ENCODE data around the gene FAM89A. TPM values are rescaled to one million over a fixed set of nuclear protein-coding genes. Genes with fewer than 3 reads are reported as not detected.

Gene FAM89A
- polyA plus RNA-seq, 1 of the 3 experiments (the other 2 are of a cell fraction), result 2.7 TPM

GRCh38 chr1:230983811-230984210 is 56.2 kb downstream of the FAM89A start:
- peaks cover 5% of the 10 kb centered on the region for H3F3A ChIP-seq (replicated peaks; ENCODE audit: insufficient read depth)
- no peak for TF ChIP-seq NFIC (IDR thresholded peaks at IDR 0.05; ENCODE audit: borderline replicate concordance)
- no peak for TF ChIP-seq ELF1 (IDR thresholded peaks at IDR 0.05)
- TF ChIP-seq SMC3 (IDR thresholded peaks at IDR 0.05; ENCODE audit: low read depth, low read length), result no peak
- TF ChIP-seq MAX (IDR thresholded peaks at IDR 0.05; ENCODE audit: low read depth), result no peak
- no peak for TF ChIP-seq CHD2 (IDR thresholded peaks at IDR 0.05; ENCODE audit: low read length, partially characterized antibody)
- no peak for TF ChIP-seq REST (IDR thresholded peaks at IDR 0.05; ENCODE audit: low read depth, low read length)
- TF ChIP-seq RAD21 (IDR thresholded peaks at IDR 0.05; ENCODE audit: low read length), result no peak
- TF ChIP-seq PBX3 (IDR thresholded peaks at IDR 0.05), result no peak
- no peak overlapping the region for H2AFZ ChIP-seq (ENCODE audit: low read depth)
- H4K20me1 ChIP-seq (ENCODE audit: insufficient read depth), result 0 out of 2 replicates have a peak, but pooled peaks cover 3% of the 10 kb centered on the region
- 94% methylated on average over 5 of the region's 5 CpGs for WGBS (ENCODE audit: low lambda C conversion rate)
- H3K27me3 ChIP-seq (ENCODE audit: insufficient read depth), result no peaks in the 10 kb centered on the region
- no peaks in the 10 kb centered on the region for H3K9me2 ChIP-seq
- no peaks in the 10 kb centered on the region for H3K9me3 ChIP-seq
- CTCF ChIA-PET, result no interaction called here
- no peak for DNase-seq
- H3K4me1 ChIP-seq (ENCODE audit: control insufficient read depth in 1 of 2, insufficient read depth in 2 of 2, low read depth in 1 of 2, low read length in 1 of 2), result peaks cover 4 to 6% of the 10 kb centered on the region in 2 experiments; a peak in 2 of 4 replicates
- H3K36me3 ChIP-seq (replicated peaks in 1 of 2; ENCODE audit: control insufficient read depth in 1 of 2, insufficient read depth in 2 of 2, low read length in 1 of 2), result peaks cover 5 to 31% of the 10 kb centered on the region in 2 experiments
- H3K9ac ChIP-seq, result no peak overlapping the region
- H3K27ac ChIP-seq (ENCODE audit: low read depth in 2 of 2, low read length in 1 of 2), result no peak overlapping the region
- no peak overlapping the region for H3K4me3 ChIP-seq (ENCODE audit: low read depth in 2 of 2, low read length in 1 of 2)
- H3K79me2 ChIP-seq (ENCODE audit: insufficient read depth), result peaks cover 37% of the 10 kb centered on the region
- POLR2A ChIA-PET, result no interaction called here
- no peak overlapping the region for H3K4me2 ChIP-seq

- Histone ChIP-seq H3K79me2 (ENCODE audit: insufficient read depth) (peaks cover 30% of the 10 kb centered on the region), H3K9me2 (no peaks in the 10 kb centered on the region)
These were observed 57.4 kb downstream of the FAM89A start for GRCh38 chr1:230982696-230983095.

More at GRCh38 chr1:230982696-230983095, 57.4 kb downstream of the FAM89A start:
- peaks cover 4 to 8% of the 10 kb centered on the region in 2 experiments; a peak in 3 of 4 replicates for H3K4me1 ChIP-seq (ENCODE audit: control insufficient read depth in 1 of 2, insufficient read depth in 2 of 2, low read depth in 1 of 2, low read length in 1 of 2)
- no peaks in the 10 kb centered on the region for H3K27me3 ChIP-seq (ENCODE audit: insufficient read depth)
- H3K36me3 ChIP-seq (replicated peaks in 1 of 2; ENCODE audit: control insufficient read depth in 1 of 2, insufficient read depth in 2 of 2, low read length in 1 of 2), result peaks cover 0 to 23% of the 10 kb centered on the region in 2 experiments
- no peak overlapping the region for H3K9ac ChIP-seq
- POLR2A ChIA-PET, result no interaction called here
- H3K27ac ChIP-seq (ENCODE audit: low read depth in 2 of 2, low read length in 1 of 2), result no peak overlapping the region
- H3K4me2 ChIP-seq, result no peak overlapping the region
- no peak for DNase-seq
- no peaks in the 10 kb centered on the region for H3K9me3 ChIP-seq
- H2AFZ ChIP-seq (ENCODE audit: low read depth), result no peak overlapping the region
- H3K4me3 ChIP-seq (ENCODE audit: low read depth in 2 of 2, low read length in 1 of 2), result no peak overlapping the region
- H4K20me1 ChIP-seq (ENCODE audit: insufficient read depth), result 0 out of 2 replicates have a peak, but pooled peaks cover 3% of the 10 kb centered on the region
- TF ChIP-seq CHD2 (IDR thresholded peaks at IDR 0.05; ENCODE audit: low read length, partially characterized antibody), result no peak
- 73% methylated on average over 4 of the region's 4 CpGs for WGBS (ENCODE audit: low lambda C conversion rate)
- CTCF ChIA-PET, result no interaction called here
- peaks cover 5% of the 10 kb centered on the region for H3F3A ChIP-seq (replicated peaks; ENCODE audit: insufficient read depth)
